Measurements from ENCODE around the gene QSER1.
A peak's percentile ranks its signal among the peaks of the same experiment; 100 is the strongest.

The QSER1 gene

DNA sequence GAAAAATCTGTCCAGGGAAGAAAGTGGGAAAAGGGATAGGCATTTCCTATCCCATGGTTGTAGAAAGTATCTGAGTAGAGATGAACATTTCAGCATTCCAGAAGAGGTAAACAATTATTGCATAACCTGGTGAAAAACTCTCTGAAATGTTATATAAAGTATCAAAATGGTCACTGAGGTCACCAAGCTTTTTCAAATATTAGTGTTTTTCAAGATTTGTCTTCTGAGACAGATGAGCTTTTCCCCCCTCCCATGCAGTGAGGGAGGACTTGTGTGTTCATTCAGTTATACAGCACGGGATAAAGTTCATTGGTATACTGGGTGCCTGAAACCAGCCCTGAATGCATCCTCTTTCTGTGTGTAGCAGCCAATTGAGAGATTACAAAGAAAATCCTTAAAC lies 121.1 kb downstream of the QSER1 start:
- H4K8ac ChIP-seq (ENCODE audit: low read depth, low read length): no peak overlapping the region
- H4K91ac ChIP-seq (ENCODE audit: low read depth, low read length): no peak overlapping the region
- H3K27ac ChIP-seq (ENCODE audit: low read depth, low read length): no peak overlapping the region
- H3K4me2 ChIP-seq (ENCODE audit: low read length): no peak overlapping the region
- H3K23ac ChIP-seq (ENCODE audit: low read length): no peak overlapping the region
- peaks cover 2 to 11% of the 10 kb centered on the region in 2 experiments for H3K4me1 ChIP-seq (ENCODE audit: control insufficient read depth in 1 of 2, insufficient read depth in 2 of 2, low read length in 2 of 2)
- no peaks in the 10 kb centered on the region for H3K27me3 ChIP-seq (ENCODE audit: insufficient read depth, low read length)
- H2AK5ac ChIP-seq (ENCODE audit: low read length): no peak overlapping the region
- H3K18ac ChIP-seq (ENCODE audit: low read length): no peak overlapping the region
- WGBS (ENCODE audit: extremely low coverage, insufficient coverage, insufficient read length): no CpG with 5 or more reads among the region's 1 CpG
- no peak overlapping the region for H2BK5ac ChIP-seq (ENCODE audit: low read depth, low read length, poor library complexity)
- H3K79me1 ChIP-seq (ENCODE audit: low read length): peaks cover 4% of the 10 kb centered on the region
- H3K9me3 ChIP-seq (ENCODE audit: insufficient read depth, low read depth, low read length): no peaks in the 10 kb centered on the region
- H2BK12ac ChIP-seq (ENCODE audit: low read length): no peak overlapping the region
- no peak overlapping the region for H3K9ac ChIP-seq (ENCODE audit: low read length)
- DNase-seq: peak in 1 of 2 donors; percentile 36
- no peak overlapping the region for H2BK120ac ChIP-seq (ENCODE audit: insufficient read depth, low read length, poor library complexity)
- no peaks in the 10 kb centered on the region for H3K79me2 ChIP-seq (ENCODE audit: control insufficient read depth, insufficient read depth, low read length, poor library complexity)
- H3K36me3 ChIP-seq (ENCODE audit: control insufficient read depth in 1 of 2, insufficient read depth in 2 of 2, low read length in 2 of 2): no peaks in the 10 kb centered on the region
- no peak overlapping the region for H3K4ac ChIP-seq (ENCODE audit: low read depth, low read length)
- H4K12ac ChIP-seq (ENCODE audit: low read depth, low read length): no peak overlapping the region
- H3K4me3 ChIP-seq (ENCODE audit: low read depth, low read length): no peak overlapping the region
- no peak overlapping the region for H2AFZ ChIP-seq (ENCODE audit: insufficient read depth, low read length, poor library complexity)
- no peak overlapping the region for H3K14ac ChIP-seq (ENCODE audit: low read length)

DNA sequence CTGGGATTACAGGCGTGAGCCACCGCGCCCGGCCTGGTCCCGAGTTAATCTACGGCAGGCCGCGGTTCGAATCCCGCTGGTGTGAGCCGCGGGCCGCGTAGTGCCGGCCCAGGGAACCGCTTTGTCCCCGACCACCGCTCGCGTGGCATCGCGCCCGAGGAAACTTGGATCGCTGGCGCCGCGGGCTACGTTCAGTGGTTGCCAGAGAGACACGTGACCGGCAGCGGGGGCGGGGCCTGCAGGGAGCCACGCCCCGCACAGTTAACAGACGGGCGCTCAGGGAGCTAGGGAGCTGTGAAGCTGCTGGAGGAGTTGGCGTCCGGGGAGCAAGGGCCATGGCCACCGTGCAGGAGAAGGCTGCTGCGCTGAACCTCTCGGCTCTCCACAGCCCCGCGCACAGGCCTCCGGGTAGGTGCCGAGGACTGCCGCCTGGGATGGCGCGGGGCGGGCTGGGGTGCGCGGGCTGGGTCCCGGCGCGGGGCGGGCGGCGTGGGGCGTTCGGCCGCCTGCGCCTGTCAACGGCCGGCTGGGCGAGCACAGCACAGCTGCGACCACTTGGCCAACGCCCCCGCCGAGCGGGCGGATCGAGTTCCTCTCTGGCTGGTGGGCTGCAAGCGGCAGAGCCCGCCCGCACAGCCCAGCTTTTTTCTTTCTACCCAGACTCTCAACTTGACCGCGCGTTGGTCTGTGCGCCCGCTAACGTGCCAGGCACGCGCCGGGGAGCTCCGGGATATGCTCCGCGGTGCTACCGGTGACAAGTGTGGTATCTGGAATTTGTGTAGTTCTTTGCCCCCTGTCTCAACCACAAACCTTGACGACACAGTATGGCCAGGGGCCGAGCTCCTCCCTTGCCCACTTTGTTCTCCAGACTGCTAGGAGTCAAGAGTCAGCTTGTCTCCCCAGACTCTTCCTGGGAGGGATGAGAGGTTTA lies 123.3 kb downstream of the QSER1 start, which contains the start of gene DEPDC7:
Gene DEPDC7 (plus strand): TSS at position 258 of the 931 bp plus-strand sequence. CDS start 78 bp downstream, at position 336.
- Histone ChIP-seq H3K27me3 (ENCODE audit: insufficient read depth, low read length) (no peaks in the 10 kb centered on the region), H3K4me2 (ENCODE audit: low read length) (peak within 1 kb of the TSS; percentile 87), H4K91ac (ENCODE audit: low read depth, low read length) (peak within 1 kb of the TSS; percentile 61), H3K4me3 (ENCODE audit: low read depth, low read length) (peak within 1 kb of the TSS; percentile 82), H2AFZ (ENCODE audit: insufficient read depth, low read length, poor library complexity) (peak within 1 kb of the TSS; percentile 65), H3K9ac (ENCODE audit: low read length) (no peak within 1 kb of the TSS), H3K18ac (ENCODE audit: low read length) (peak within 1 kb of the TSS; percentile 33), H3K79me1 (ENCODE audit: low read length) (peaks cover 4% of the 10 kb centered on the region), H2BK12ac (ENCODE audit: low read length) (peak within 1 kb of the TSS; percentile 40), H2BK5ac (ENCODE audit: low read depth, low read length, poor library complexity) (no peak within 1 kb of the TSS), H3K36me3 (ENCODE audit: control insufficient read depth in 1 of 2, insufficient read depth in 2 of 2, low read length in 2 of 2) (no peaks in the 10 kb centered on the region), H2AK5ac (ENCODE audit: low read length) (no peak within 1 kb of the TSS), H3K9me3 (ENCODE audit: insufficient read depth, low read depth, low read length) (no peaks in the 10 kb centered on the region), H2BK120ac (ENCODE audit: insufficient read depth, low read length, poor library complexity) (no peak within 1 kb of the TSS), H3K14ac (ENCODE audit: low read length) (peak within 1 kb of the TSS; percentile 23), H3K4me1 (ENCODE audit: control insufficient read depth in 1 of 2, insufficient read depth in 2 of 2, low read length in 2 of 2) (peaks cover 2 to 11% of the 10 kb centered on the region in 2 experiments), H3K27ac (ENCODE audit: low read depth, low read length) (peak within 1 kb of the TSS; percentile 11), H3K23ac (ENCODE audit: low read length) (no peak within 1 kb of the TSS), H4K8ac (ENCODE audit: low read depth, low read length) (peak within 1 kb of the TSS; percentile 62), H3K4ac (ENCODE audit: low read depth, low read length) (no peak within 1 kb of the TSS), H3K79me2 (ENCODE audit: control insufficient read depth, insufficient read depth, low read length, poor library complexity) (no peaks in the 10 kb centered on the region), H4K12ac (ENCODE audit: low read depth, low read length) (peak within 1 kb of the TSS; percentile 26)
- DNase-seq: peak; percentile 95 to 97
- no CpG with 5 or more reads among the region's 89 CpGs for WGBS (ENCODE audit: extremely low coverage, insufficient coverage, insufficient read length)

DNA sequence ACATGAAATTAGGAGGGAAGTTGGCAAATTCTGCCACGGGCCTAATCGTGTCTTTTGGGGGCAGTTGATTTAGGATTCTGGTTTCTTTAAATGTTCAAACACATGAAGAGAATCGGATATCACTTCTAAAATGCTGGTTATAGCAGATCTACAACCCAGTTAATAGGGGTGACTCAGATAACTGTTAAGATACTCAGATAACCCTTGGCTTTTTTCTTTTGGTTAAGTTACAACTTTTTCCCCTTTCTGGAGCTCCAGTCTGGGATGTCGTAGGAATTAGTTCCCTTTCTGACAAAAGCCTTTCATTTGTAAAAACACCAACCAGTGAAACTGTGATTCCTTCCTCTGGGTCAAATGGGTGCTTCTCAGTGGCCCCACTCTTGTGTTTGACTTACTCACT lies 124.0 kb downstream of the QSER1 start:
- no peak overlapping the region for H4K91ac ChIP-seq (ENCODE audit: low read depth, low read length)
- no peak overlapping the region for H3K14ac ChIP-seq (ENCODE audit: low read length)
- H3K18ac ChIP-seq (ENCODE audit: low read length): no peak overlapping the region
- no peak overlapping the region for H2AFZ ChIP-seq (ENCODE audit: insufficient read depth, low read length, poor library complexity)
- no CpG with 5 or more reads among the region's 4 CpGs for WGBS (ENCODE audit: extremely low coverage, insufficient coverage, insufficient read length)
- H2BK5ac ChIP-seq (ENCODE audit: low read depth, low read length, poor library complexity): no peak overlapping the region
- no peak overlapping the region for H2BK120ac ChIP-seq (ENCODE audit: insufficient read depth, low read length, poor library complexity)
- no peak overlapping the region for H4K8ac ChIP-seq (ENCODE audit: low read depth, low read length)
- H3K27ac ChIP-seq (ENCODE audit: low read depth, low read length): no peak overlapping the region
- H4K12ac ChIP-seq (ENCODE audit: low read depth, low read length): no peak overlapping the region
- no peak overlapping the region for H3K4me3 ChIP-seq (ENCODE audit: low read depth, low read length)
- no peaks in the 10 kb centered on the region for H3K9me3 ChIP-seq (ENCODE audit: insufficient read depth, low read depth, low read length)
- H3K36me3 ChIP-seq (ENCODE audit: control insufficient read depth in 1 of 2, insufficient read depth in 2 of 2, low read length in 2 of 2): no peaks in the 10 kb centered on the region
- no peak overlapping the region for H3K23ac ChIP-seq (ENCODE audit: low read length)
- DNase-seq: peak in 1 of 2 donors; percentile 44
- H3K79me1 ChIP-seq (ENCODE audit: low read length): peaks cover 4% of the 10 kb centered on the region
- peak overlapping the region; percentile 87 for H3K4me2 ChIP-seq (ENCODE audit: low read length)
- no peak overlapping the region for H2BK12ac ChIP-seq (ENCODE audit: low read length)
- H3K27me3 ChIP-seq (ENCODE audit: insufficient read depth, low read length): no peaks in the 10 kb centered on the region
- no peak overlapping the region for H3K9ac ChIP-seq (ENCODE audit: low read length)
- H2AK5ac ChIP-seq (ENCODE audit: low read length): no peak overlapping the region
- H3K4me1 ChIP-seq (ENCODE audit: control insufficient read depth in 1 of 2, insufficient read depth in 2 of 2, low read length in 2 of 2): peaks cover 2 to 11% of the 10 kb centered on the region in 2 experiments
- H3K4ac ChIP-seq (ENCODE audit: low read depth, low read length): no peak overlapping the region
- no peaks in the 10 kb centered on the region for H3K79me2 ChIP-seq (ENCODE audit: control insufficient read depth, insufficient read depth, low read length, poor library complexity)

DNA sequence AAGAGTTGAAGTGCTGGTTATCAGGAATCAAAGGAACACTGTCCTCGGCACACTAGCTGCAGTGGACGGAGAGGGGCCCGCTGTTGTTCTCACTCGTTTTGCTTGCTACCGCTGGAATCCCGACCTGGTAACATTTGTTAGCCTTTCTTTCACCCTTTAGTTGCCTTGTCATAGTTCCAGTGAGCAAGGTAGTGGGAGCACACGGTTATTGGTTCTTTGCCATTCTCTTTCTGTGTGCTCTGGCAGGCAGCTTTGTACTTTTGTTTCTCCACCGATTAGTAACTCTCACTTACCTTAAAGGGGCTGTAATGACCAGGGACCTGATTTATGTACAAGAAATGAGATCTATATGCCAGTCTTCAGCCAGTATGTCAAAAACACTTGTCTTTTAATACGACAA lies 124.9 kb downstream of the QSER1 start:
- H2BK120ac ChIP-seq (ENCODE audit: insufficient read depth, low read length, poor library complexity): no peak overlapping the region
- no peak for DNase-seq
- WGBS (ENCODE audit: extremely low coverage, insufficient coverage, insufficient read length): no CpG with 5 or more reads among the region's 9 CpGs
- no peak overlapping the region for H2BK5ac ChIP-seq (ENCODE audit: low read depth, low read length, poor library complexity)
- no peak overlapping the region for H3K4me3 ChIP-seq (ENCODE audit: low read depth, low read length)
- H3K9me3 ChIP-seq (ENCODE audit: insufficient read depth, low read depth, low read length): no peaks in the 10 kb centered on the region
- no peak overlapping the region for H3K23ac ChIP-seq (ENCODE audit: low read length)
- peak overlapping the region; percentile 60 for H2BK12ac ChIP-seq (ENCODE audit: low read length)
- H3K27me3 ChIP-seq (ENCODE audit: insufficient read depth, low read length): no peaks in the 10 kb centered on the region
- no peaks in the 10 kb centered on the region for H3K79me2 ChIP-seq (ENCODE audit: control insufficient read depth, insufficient read depth, low read length, poor library complexity)
- H3K18ac ChIP-seq (ENCODE audit: low read length): no peak overlapping the region
- H3K4me2 ChIP-seq (ENCODE audit: low read length): no peak overlapping the region
- H2AK5ac ChIP-seq (ENCODE audit: low read length): no peak overlapping the region
- H2AFZ ChIP-seq (ENCODE audit: insufficient read depth, low read length, poor library complexity): no peak overlapping the region
- H3K4ac ChIP-seq (ENCODE audit: low read depth, low read length): no peak overlapping the region
- H3K4me1 ChIP-seq (ENCODE audit: control insufficient read depth in 1 of 2, insufficient read depth in 2 of 2, low read length in 2 of 2): peaks cover 2 to 11% of the 10 kb centered on the region in 2 experiments
- H3K79me1 ChIP-seq (ENCODE audit: low read length): peaks cover 4% of the 10 kb centered on the region
- no peak overlapping the region for H4K8ac ChIP-seq (ENCODE audit: low read depth, low read length)
- H3K27ac ChIP-seq (ENCODE audit: low read depth, low read length): no peak overlapping the region
- H4K12ac ChIP-seq (ENCODE audit: low read depth, low read length): no peak overlapping the region
- no peaks in the 10 kb centered on the region for H3K36me3 ChIP-seq (ENCODE audit: control insufficient read depth in 1 of 2, insufficient read depth in 2 of 2, low read length in 2 of 2)
- H3K9ac ChIP-seq (ENCODE audit: low read length): no peak overlapping the region
- no peak overlapping the region for H3K14ac ChIP-seq (ENCODE audit: low read length)
- H4K91ac ChIP-seq (ENCODE audit: low read depth, low read length): no peak overlapping the region
